ENCODE results near the gene CSKMT.
A peak's percentile ranks its signal among the peaks of the same experiment; 100 is the strongest.
"Not testable (repeated sequence)": the region's sequence is repeated elsewhere in the genome, so short reads cannot be mapped to it uniquely, and the experiment has no call there.

The CSKMT gene

GRCh38 chr11:62665075-62665598 lies at the start of gene CSKMT, which contains the start of gene C11orf98:
Gene CSKMT, plus strand, starts transcription at chr11:62665312. Its CDS starts 568 bp downstream, at chr11:62665880.
Gene C11orf98, minus strand, starts transcription at chr11:62665210. Its CDS starts 41 bp downstream, at chr11:62665169.
- peak; percentile 96 for DNase-seq (ENCODE audit: low read depth)
- H3K4me3 ChIP-seq (ENCODE audit: low read depth, low read length): peak within 1 kb of the TSS; percentile 83
- TF ChIP-seq CTCF (conservative IDR thresholded peaks at IDR 0.05; ENCODE audit: low read depth, low read length): no peak

GRCh38 chr11:62615521-62615920 lies 49.6 kb upstream of the CSKMT start:
- no peak for DNase-seq (ENCODE audit: low read depth)
- no peak for TF ChIP-seq CTCF (conservative IDR thresholded peaks at IDR 0.05; ENCODE audit: low read depth, low read length)
- no peak overlapping the region for H3K4me3 ChIP-seq (ENCODE audit: low read depth, low read length)

- not testable (repeated sequence) for H3K4me3 ChIP-seq (ENCODE audit: low read depth, low read length); DNase-seq (ENCODE audit: low read depth)
These were observed 48.2 kb upstream of the CSKMT start for GRCh38 chr11:62616957-62617356.

GRCh38 chr11:62621027-62621566 lies 44.0 kb upstream of the CSKMT start:
- DNase-seq (ENCODE audit: low read depth): no peak
- TF ChIP-seq CTCF (conservative IDR thresholded peaks at IDR 0.05; ENCODE audit: low read depth, low read length): no peak
- peak overlapping the region; percentile 75 for H3K4me3 ChIP-seq (ENCODE audit: low read depth, low read length)

DNA sequence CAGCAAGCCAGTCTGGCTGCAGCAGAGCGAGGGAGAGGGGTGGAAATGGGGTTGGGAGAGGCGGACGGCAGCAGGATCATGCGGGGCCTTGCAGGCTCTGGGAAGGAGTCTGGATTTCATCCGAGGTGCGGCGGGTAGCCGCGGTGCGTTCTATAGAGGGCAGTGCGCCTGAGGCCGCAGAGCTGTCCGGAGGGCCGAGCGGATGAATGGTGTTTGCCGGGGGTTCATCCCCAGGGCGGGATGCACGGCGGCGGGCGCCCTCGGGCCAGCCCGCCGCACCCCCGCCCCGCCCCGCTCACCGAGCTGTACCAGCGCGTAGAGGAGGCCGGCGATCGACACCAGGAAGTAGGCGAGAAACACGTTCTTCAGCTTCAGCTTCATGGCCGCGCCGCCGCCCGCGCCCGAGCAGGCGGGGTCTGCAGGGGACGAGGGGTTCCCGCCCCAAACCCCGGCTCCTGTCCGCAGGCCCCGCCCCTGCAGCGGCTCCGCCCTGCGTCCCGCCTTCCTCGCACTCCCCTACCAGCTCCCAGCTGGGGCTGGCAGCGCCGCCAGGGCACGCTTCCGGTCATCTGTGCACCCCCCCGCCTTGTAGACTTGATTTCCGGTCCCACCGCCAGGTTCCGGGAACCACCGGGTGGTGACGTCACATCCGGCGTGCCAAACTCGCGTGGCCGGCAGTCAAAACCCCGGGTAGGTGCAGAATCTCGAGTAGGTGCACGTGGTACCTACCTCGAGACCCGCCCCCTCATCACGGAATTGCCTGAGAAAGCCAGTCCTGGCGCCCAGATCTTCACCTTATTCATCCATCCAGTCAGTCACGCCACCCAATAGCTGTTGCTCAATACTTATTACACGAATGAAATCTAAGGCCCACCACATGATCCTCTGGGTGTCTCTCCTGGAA lies 43.3 kb upstream of the CSKMT start, which contains the start of gene B3GAT3:
TSS of gene B3GAT3 (minus strand) at position 420 of the 904 bp plus-strand sequence. CDS start at position 381, 39 bp downstream.
- no peak for TF ChIP-seq CTCF (conservative IDR thresholded peaks at IDR 0.05; ENCODE audit: low read depth, low read length)
- H3K4me3 ChIP-seq (ENCODE audit: low read depth, low read length): peak within 1 kb of the TSS; percentile 75
- peak; percentile 99 for DNase-seq (ENCODE audit: low read depth)

DNA sequence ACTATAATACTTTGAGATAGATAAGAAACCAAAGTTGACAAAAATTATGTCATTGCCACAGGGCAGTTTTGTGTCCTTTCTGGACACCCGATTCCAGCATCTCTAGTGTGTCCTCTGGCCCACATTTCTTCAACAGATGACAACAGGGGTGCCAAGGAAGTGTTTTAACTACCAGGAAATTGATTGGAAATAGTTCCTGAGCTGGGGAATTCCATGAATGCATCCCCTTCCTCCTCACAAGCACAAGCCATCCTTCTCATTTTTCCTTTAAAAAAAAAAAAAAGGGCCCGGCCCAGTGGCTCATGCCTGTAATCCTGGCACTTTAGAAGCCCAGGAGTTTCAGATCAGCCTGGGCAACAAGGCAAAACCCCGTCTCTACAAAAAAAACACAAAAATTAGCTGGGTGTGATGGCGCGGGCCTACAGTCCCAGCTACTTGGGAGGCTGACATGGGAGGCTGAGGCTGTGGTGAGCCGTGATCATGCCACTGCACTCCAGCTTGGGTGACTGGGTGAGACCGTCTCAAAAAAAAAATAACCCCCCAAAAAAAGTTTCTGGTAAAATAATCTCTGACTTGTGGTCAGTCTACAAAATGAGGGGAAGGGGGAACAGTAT lies 42.5 kb upstream of the CSKMT start:
- no peak for DNase-seq (ENCODE audit: low read depth)
- no peak overlapping the region for H3K4me3 ChIP-seq (ENCODE audit: low read depth, low read length)
- no peak for TF ChIP-seq CTCF (conservative IDR thresholded peaks at IDR 0.05; ENCODE audit: low read depth, low read length)

- DNase-seq (ENCODE audit: low read depth): peak; percentile 37
- no peak overlapping the region for H3K4me3 ChIP-seq (ENCODE audit: low read depth, low read length)
- TF ChIP-seq CTCF (conservative IDR thresholded peaks at IDR 0.05; ENCODE audit: low read depth, low read length): peak; percentile 29
These were observed 37.4 kb upstream of the CSKMT start for GRCh38 chr11:62627713-62628112.
